NCI-H2196 (cell line): ENCODE measurements around the gene KCNJ5.
"Not testable (repeated sequence)": the region's sequence is repeated elsewhere in the genome, so short reads cannot be mapped to it uniquely, and the experiment has no call there.

Source experiments
- DNase-seq: peaks from one replicate; lab custom pipeline; 2025; ENCODE audit not compliant: unreplicated experiment; lab: John Stamatoyannopoulos, UW

Gene KCNJ5

GRCh38 chr11:128911701-128912100 is 20.5 kb downstream of the KCNJ5 start:
- no peak for DNase-seq

DNA sequence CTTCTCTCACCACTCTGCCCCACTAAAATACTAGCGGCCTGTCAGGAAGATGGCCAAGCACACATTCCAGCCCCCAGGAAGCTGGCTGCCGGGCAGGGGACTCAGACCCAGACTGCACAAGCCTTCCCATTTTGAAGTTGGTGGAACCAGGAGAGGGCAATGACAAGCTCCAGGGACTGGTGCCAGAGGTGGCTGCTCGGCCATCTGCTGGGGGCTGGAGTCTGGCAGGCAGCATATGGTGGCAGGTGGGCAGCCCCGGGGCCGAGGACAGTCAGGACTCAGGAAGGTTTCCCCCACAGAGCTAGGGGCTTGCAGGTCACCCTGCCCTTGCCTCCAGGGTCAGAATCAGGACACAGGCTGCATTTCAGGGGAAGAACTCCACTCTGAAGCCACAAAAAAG is 22.6 kb downstream of the KCNJ5 start:
- no peak for DNase-seq

DNA sequence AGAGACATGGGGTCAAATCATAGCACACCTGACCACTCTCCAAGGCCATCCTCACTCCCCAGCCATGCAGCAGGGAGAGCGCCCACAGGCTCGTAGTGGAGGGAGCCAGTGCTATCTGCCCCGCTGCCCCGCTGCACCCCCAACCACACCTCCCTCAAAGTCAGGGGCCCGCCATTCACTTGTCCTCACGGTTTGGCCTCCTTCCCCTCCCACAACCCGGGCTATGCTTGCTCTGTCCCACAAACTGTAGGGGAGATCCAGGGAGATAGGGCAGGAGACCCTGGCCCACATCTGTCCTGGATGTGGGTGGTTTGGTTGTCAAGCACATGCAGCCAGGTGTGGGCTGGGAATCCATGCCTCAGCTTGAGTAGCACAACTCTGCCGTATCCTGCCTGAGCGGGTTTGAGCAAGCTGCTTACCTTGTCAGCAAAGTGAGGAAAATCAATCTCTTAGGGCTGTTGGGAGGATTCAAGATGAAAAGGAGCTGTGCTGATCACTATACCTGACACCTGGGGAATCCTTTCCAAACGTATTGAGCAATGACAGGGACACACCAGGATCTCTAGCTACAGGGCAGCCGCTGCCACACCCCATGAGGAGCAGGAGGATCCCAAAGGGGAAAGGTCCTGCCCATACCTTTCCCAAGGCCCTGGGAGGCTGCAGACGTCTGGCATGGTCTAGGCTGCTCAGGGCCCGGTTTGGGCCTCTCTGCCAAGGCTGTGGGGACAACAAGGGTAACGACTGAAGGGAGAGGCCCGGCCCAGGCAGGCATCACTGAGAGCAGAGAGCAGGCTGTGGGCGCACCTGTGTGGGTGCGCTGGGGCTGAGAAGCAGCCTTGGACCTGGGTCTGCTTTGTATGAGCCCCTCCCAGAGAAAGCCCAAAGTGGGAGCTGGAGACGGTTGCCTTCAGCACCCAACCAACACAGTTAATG is 23.3 kb downstream of the KCNJ5 start:
- DNase-seq = no peak

- no peak for DNase-seq
Observed at GRCh38 chr11:128915149-128915521, 24.0 kb downstream of the KCNJ5 start.

DNA sequence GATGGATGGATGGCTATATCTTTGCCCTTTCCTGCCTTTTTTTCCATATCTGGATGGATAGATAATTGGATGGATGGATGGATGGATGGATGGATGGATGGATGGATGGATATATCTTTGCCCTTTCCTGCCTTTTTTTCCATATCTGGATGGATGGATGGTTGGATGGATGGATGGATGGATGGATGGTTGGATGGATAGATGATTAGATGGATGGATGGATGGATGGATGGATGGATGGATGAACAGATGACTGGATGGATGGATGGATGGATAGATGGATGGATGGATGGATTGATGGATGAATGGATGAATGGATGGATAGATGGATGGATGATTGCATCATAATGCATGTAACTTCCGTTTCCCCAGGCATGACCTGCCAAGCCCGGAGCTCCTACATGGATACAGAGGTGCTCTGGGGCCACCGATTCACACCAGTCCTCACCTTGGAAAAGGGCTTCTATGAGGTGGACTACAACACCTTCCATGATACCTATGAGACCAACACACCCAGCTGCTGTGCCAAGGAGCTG is 24.9 kb downstream of the KCNJ5 start:
- no peak for DNase-seq

DNA sequence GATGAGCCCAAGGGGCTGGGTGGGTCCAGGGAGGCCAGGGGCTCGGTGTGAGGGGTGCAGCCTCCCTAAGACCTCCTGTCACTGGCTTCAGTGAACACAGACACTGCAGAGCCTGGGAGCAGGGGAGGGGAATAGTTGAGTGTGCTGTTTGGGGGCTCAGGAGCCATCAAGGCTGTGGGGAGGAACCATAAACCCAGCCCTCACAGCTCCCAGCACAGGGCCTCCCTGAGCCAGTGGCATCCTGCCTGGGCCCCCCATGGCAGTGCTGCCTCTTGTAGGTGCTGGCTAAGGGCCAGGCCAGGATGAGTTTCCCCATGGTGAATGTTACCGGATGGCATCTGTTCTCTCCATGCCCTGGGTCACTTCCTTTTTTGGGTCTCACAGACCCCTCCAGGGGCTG is 25.5 kb downstream of the KCNJ5 start:
- no peak for DNase-seq

DNA sequence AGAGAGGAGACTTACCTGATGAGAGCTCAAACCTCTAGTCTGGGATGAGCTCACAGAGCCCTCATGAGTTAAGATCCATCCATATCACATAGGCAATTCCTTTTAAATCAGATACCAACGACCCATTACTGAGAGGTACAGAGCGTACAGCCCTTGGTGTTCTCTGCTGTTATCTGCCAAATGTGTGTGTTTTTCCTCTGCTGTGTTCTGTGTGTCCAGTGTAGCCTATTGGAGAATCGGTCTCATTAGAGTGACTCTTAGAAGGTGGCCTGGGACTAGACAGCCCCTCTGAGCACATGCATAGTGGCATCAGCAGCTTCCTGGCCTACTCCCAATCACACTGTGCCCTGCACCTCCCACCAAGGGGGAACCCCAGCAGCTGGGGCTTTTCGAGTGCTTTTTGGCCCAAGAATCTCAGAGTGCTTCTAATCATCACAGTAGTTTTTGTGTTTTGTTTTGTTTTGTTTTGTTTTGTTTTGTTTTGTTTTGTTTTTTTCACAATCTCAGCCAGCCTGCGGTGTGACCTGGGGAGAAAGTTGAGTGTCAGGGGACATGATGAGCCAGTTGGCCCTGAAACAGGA is 26.1 kb downstream of the KCNJ5 start:
- no peak for DNase-seq

GRCh38 chr11:128919216-128919615 is 28.1 kb downstream of the KCNJ5 start:
- DNase-seq = no peak

DNA sequence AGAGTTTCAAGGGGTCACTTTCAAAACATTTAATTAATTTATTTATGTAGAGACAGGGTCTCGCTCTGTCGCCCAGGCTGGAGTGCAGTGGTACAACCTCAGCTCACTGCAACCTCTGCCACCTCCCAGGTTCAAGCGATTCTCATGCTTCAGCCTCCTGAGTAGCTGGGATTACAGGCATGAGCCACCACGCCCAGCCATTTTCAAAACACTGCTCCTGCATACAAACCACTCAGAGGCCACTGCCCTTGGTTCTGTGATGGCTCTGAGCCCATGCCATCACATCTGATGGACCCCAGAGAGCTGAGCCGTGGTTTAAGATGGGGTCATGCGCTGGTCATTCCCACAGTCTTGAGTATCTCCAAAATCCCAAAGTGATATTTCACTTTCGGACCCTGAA is 28.5 kb downstream of the KCNJ5 start:
- not testable (repeated sequence) for DNase-seq

GRCh38 chr11:128920666-128921065 is 29.5 kb downstream of the KCNJ5 start:
- no peak for DNase-seq

- DNase-seq = no peak
Observed at GRCh38 chr11:128921793-128922192, 30.6 kb downstream of the KCNJ5 start.

DNA sequence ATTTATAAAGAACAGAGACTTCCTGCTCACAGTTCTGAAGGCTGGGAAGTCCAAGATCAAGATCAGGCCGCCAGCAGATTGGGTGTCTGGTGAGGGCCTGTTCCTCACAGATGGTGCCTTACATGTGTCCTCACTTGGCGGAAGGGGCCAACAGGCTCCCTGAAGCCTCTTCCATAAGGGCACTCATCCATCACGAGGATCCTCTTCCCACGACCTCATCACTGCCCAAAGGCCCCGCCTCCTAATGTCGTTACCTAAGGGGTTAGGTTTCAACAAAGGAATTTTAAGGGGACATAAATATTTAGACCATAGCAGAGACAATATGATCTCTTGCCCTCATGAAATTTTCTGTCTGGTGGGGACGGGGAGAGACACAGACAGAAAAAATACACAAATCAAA is 32.9 kb downstream of the KCNJ5 start:
- no peak for DNase-seq

DNA sequence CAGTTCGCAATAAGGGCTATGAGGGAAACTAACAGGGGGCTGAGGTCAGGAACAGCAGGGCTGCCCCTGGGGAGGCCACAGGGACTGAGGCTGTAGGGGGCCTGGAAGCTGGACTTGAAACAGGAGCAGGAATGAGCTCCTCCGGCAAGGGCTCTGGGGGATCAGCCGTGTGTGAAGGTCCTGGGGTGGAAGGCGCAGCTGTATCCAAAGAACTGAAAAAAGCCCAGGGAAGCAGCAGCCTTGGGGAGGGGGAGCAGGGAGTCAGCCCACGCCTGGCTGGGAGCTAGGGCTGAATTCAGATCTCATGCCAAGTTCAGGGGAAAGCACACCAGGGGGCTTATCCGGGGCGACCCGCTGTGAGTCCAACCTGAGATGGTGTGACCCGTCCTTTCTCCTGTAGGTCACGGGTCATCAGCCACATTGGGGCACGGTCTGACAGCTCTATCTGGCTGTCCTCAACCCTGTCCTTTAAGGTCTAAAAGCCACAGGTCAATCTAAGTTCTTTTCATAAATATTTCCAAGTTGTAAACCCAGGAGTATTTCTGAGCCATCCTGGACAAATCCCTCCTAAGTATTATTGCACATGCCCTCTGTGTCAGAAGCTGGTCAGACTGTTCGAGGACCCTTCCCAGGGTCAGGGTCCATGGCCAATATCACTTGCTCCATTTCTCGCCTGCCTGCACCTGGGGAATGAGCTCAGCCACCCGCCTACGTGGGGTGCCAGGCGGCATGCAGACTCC is 33.5 kb downstream of the KCNJ5 start:
- DNase-seq = no peak

DNA sequence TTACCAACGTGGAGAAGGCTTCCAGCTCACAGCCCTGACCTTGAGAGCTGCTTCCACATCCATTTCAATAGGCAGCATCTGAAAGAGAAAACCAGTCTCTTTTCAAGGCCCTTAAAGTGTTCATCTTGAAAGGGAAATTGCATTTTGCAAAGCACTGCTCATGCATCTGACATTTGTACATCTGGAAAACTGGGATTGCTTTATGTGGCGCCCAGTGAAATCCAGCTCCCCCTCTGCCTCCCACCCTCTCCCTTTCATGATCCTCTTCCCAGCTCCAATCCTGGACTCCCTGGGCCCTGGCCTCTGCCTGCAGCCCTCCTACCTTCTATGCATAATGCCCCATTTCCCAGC is 34.1 kb downstream of the KCNJ5 start:
- DNase-seq = no peak

DNA sequence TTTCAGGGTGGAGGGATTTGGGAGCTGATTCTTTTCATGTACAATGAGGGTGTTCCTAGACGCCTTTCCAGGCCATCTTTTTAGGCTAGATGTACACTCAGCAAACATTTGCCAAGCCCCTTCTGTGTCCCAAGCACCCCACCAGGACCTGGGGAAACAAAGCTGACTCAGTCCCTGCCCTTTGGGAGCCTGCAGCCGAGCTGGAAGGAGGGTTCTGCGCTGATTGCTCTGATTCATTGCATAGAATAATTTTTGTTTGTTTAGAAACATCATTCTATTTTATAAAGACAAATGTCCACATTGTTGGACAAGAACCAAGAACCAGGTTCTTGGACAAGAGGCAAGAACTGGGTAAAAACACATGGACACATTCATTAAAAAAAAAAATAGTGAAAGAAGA is 34.8 kb downstream of the KCNJ5 start:
- DNase-seq = no peak

DNA sequence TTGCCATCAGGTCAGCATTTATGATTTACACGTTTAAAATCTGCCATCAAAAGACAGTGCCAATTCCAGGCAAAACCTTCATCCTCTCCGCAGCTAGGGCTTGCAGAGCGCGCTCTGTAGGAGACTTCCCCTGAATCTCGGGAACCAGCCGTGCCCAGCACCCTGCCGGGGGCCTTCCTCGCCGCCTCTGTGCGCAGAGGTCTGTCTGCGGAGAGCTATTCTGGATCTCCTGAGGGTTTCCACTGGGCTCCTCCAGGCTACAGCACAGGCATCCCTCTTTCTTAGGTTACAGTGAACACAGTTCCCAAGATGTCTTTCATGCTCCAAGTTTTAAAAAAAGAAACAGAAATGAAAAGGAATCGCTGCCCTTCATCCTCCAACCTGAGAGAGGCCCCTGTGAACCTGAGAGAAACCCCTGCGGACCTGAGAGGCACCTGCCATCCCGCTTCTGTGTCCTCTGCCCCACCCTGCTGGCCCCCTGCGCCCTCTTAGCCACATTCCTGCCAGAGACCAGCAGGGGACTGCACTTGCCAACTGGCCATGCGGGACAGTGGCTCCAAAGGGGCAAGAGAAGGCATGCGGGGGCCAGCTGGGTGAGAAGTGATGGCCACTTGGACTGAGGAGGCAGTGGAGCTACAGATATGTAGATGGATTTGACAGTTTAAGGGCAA is 35.4 kb downstream of the KCNJ5 start:
- DNase-seq = no peak

GRCh38 chr11:128927108-128927461 is 35.9 kb downstream of the KCNJ5 start:
- no peak for DNase-seq

DNA sequence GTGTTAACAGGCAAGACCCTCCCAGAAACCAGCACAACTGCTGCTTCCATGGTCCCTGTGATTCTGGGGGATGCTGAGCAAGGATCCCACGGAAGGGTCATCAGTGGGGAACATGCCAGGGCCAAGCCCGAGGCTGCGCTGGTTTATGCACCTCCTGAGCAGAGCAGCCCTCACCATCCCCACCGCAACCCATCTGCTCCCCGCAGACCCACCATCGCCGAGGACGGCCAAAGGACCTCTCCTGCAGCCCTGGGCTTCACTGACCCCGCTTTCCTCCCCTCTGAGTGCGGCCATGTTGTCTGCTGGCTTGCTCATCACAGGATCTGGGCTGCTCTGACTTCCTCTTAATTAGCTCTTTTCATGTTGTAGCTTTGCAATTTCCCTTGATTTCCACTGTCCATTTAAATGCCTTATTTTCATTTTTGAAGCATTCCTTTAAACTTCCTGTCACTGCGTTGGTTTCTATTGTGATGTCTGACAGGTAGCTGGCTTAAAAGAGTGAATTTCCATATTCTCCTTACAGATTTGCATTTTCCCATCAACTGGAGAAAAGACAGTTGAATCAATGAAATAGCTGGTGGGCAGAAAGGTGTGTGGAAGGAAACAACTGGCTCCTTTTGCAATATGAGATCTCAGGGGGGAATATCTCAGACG is 36.7 kb downstream of the KCNJ5 start:
- no peak for DNase-seq

- DNase-seq = no peak
Observed at GRCh38 chr11:128928400-128928799, 37.2 kb downstream of the KCNJ5 start.

GRCh38 chr11:128929468-128929867 is 38.3 kb downstream of the KCNJ5 start:
- no peak for DNase-seq

GRCh38 chr11:128929991-128930390 is 38.8 kb downstream of the KCNJ5 start:
- no peak for DNase-seq
